LNCaP clone FGC (cell line): ENCODE measurements around the gene HOXB13.

Experiments used
- DNase-seq: peaks from one replicate; pipeline ENCODE4 v3.0.0-alpha.2; 2011; ENCODE audit warnings: low read depth
- H3K4me3 ChIP-seq: 2 replicates; pipeline ENCODE4 v1.5.1; 2011; ENCODE audit warnings: mild to moderate bottlenecking, low read depth, low read length, control low read depth
- CTCF ChIP-seq: IDR thresholded peaks from 2 replicates; pipeline ENCODE4 v1.5.1; 2012; ENCODE audit warnings: mild to moderate bottlenecking; ENCODE audit not compliant: control insufficient read depth, insufficient read depth; ENCODE audit errors: extremely low read depth

Gene HOXB13

GRCh38 chr17:48715496-48716399 lies 12.8 kb downstream of the HOXB13 start:
- TF ChIP-seq CTCF: no peak
- no peak overlapping the region for H3K4me3 ChIP-seq

GRCh38 chr17:48711128-48711527 lies 17.4 kb downstream of the HOXB13 start:
- TF ChIP-seq CTCF: no peak
- no peak for DNase-seq

More at GRCh38 chr17:48715496-48716399, 12.8 kb downstream of the HOXB13 start:
- no peak for DNase-seq

GRCh38 chr17:48704361-48705248 lies 23.9 kb downstream of the HOXB13 start:
- TF ChIP-seq CTCF: no peak
- DNase-seq: no peak

More at GRCh38 chr17:48711128-48711527, 17.4 kb downstream of the HOXB13 start:
- H3K4me3 ChIP-seq: no peak overlapping the region

GRCh38 chr17:48701864-48702532 lies 26.6 kb downstream of the HOXB13 start:
- no peak for TF ChIP-seq CTCF
- DNase-seq: no peak
- no peak overlapping the region for H3K4me3 ChIP-seq

More at GRCh38 chr17:48704361-48705248, 23.9 kb downstream of the HOXB13 start:
- no peak overlapping the region for H3K4me3 ChIP-seq

GRCh38 chr17:48693178-48693577 lies 35.4 kb downstream of the HOXB13 start:
- no peak for TF ChIP-seq CTCF
- H3K4me3 ChIP-seq: no peak overlapping the region
- no peak for DNase-seq

- no peak for DNase-seq
- H3K4me3 ChIP-seq: no peak overlapping the region
- no peak for TF ChIP-seq CTCF
Observed at GRCh38 chr17:48692049-48692448, 36.5 kb downstream of the HOXB13 start.
